ENCODE results near the gene CERCAM.

DNA sequence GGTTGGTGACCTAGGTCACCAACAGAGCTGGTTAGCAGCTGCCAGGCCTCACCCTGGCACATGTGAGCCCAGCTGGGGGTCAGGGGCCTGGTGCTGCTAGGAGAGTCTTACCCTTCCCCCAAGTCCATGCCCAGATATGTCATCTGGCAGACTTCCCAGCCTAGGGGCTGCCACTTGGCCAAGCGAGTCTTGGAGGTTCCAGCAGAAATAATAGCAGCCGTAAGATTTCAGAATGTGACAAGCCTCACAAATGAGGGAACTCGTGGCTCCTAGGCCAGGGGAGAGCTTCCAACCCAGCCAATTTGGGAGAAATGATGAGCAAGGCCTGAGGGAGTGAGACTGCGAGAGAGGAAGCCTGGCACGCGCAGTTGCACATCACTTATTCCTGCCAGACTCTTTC lies 38.4 kb upstream of the CERCAM start:
- TF ChIP-seq, protein P1, sequence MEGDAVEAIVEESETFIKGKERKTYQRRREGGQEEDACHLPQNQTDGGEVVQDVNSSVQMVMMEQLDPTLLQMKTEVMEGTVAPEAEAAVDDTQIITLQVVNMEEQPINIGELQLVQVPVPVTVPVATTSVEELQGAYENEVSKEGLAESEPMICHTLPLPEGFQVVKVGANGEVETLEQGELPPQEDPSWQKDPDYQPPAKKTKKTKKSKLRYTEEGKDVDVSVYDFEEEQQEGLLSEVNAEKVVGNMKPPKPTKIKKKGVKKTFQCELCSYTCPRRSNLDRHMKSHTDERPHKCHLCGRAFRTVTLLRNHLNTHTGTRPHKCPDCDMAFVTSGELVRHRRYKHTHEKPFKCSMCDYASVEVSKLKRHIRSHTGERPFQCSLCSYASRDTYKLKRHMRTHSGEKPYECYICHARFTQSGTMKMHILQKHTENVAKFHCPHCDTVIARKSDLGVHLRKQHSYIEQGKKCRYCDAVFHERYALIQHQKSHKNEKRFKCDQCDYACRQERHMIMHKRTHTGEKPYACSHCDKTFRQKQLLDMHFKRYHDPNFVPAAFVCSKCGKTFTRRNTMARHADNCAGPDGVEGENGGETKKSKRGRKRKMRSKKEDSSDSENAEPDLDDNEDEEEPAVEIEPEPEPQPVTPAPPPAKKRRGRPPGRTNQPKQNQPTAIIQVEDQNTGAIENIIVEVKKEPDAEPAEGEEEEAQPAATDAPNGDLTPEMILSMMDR (IDR thresholded peaks at IDR 0.05), result no peak
- TF ChIP-seq POLR2A (IDR thresholded peaks at IDR 0.05) (no peak), POLR2AphosphoS5 (IDR thresholded peaks at IDR 0.05) (no peak), EP300 (IDR thresholded peaks at IDR 0.05) (no peak)

All from stomach (tissue), 4 donors.